ENCODE results near the gene RNASE4. TPM values are rescaled to one million over a fixed set of nuclear protein-coding genes. Genes with fewer than 3 reads are reported as not detected.

The RNASE4 gene
- total RNA-seq, 2 donors from 2014 or later, result 41.8 to 47.5 TPM

DNA sequence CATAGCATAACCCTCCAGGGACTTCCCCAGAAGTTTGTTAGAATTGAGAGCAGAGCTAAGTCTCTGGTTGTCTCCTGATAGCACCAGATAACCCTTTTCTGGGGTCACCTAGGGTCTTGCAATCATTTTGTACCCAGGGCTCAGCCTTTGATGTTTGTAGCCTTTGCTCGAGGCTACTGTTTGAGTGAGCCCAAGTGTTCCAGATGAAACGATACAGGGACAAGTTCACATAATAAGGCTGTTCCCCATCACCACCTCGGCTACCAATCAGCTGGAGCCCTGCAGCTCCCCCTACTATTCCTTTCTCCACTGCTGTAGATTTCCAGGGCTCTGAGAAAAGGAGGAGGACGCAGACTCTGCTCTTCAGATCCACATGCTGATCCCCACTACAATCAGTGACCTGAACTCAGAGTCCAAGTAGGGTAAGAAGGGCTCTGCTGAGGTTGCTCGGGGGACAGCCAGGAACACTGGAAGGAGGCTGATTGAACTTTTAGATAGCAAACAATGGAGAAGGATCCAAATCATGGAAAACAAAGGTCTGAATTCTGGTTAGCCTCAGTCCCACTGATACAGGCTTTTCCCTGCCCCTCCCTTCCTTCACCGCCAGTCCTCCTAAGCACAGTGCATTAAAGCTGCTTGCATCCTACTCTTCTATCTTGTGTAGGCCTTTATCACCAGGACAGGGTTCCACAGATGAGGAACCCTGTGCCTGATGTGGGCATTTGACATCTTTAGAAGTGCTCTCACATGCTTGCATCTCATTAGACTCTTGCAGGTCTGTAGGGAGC, 61.4 kb downstream of the RNASE4 start, which contains the start of gene EDDM3A:
EDDM3A (plus strand) TSS at position 317 of the 788 bp plus-strand sequence. CDS start 1,694 bp downstream, outside the sequence.
- H3K4me1 ChIP-seq, result no peaks in the 10 kb centered on the region
- no peaks in the 10 kb centered on the region for H3K9me3 ChIP-seq
- no peak within 1 kb of the TSS for H3K4me3 ChIP-seq
- no peak for DNase-seq
- no peaks in the 10 kb centered on the region for H3K36me3 ChIP-seq (replicated peaks in 1 of 2; ENCODE audit: insufficient read depth in 1 of 2, low read depth in 2 of 2)
- intact Hi-C loops (cut with DNase I), result no loop called here
- 83 to 85% methylated on average over 6 of the region's 6 CpGs for WGBS, 2 donors
- TF ChIP-seq, protein P1, sequence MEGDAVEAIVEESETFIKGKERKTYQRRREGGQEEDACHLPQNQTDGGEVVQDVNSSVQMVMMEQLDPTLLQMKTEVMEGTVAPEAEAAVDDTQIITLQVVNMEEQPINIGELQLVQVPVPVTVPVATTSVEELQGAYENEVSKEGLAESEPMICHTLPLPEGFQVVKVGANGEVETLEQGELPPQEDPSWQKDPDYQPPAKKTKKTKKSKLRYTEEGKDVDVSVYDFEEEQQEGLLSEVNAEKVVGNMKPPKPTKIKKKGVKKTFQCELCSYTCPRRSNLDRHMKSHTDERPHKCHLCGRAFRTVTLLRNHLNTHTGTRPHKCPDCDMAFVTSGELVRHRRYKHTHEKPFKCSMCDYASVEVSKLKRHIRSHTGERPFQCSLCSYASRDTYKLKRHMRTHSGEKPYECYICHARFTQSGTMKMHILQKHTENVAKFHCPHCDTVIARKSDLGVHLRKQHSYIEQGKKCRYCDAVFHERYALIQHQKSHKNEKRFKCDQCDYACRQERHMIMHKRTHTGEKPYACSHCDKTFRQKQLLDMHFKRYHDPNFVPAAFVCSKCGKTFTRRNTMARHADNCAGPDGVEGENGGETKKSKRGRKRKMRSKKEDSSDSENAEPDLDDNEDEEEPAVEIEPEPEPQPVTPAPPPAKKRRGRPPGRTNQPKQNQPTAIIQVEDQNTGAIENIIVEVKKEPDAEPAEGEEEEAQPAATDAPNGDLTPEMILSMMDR (IDR thresholded peaks at IDR 0.05), result no peak
- TF ChIP-seq POLR2A (IDR thresholded peaks at IDR 0.05), result no peak
- no peaks in the 10 kb centered on the region for H3K27me3 ChIP-seq
- ATAC-seq, result no peak
- H3K27ac ChIP-seq, result no peak within 1 kb of the TSS

DNA sequence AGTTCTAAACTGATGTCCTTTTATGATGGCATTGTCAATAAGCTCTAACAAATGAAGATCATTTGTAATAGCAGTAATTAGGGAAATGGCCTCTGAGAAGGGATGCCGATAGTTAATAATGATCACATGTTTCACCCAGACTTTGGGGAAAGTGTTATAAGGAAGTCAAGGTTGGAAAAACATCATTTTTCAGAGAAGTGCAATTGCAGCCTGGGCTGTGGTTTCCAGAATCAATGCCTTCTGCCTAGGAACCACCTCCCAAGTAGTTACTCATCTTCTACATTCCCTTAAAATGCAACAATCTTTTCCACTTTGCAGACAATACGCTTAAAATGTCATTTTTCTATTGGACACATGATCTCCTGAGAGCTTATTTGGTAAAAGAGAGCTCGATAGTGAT, 62.2 kb downstream of the RNASE4 start:
- Histone ChIP-seq H3K9me3 (no peaks in the 10 kb centered on the region), H3K4me1 (no peaks in the 10 kb centered on the region), H3K27me3 (no peaks in the 10 kb centered on the region), H3K4me3 (no peak overlapping the region), H3K36me3 (replicated peaks in 1 of 2; ENCODE audit: insufficient read depth in 1 of 2, low read depth in 2 of 2) (no peaks in the 10 kb centered on the region), H3K27ac (no peak overlapping the region)
- no peak for ATAC-seq
- whole genome bisulfite sequencing, 2 donors, result 85 to 89% methylated on average over 3 of the region's 3 CpGs
- intact Hi-C loops (cut with DNase I), result no loop called here
- DNase-seq, result no peak
- TF ChIP-seq POLR2A (IDR thresholded peaks at IDR 0.05), result no peak

DNA sequence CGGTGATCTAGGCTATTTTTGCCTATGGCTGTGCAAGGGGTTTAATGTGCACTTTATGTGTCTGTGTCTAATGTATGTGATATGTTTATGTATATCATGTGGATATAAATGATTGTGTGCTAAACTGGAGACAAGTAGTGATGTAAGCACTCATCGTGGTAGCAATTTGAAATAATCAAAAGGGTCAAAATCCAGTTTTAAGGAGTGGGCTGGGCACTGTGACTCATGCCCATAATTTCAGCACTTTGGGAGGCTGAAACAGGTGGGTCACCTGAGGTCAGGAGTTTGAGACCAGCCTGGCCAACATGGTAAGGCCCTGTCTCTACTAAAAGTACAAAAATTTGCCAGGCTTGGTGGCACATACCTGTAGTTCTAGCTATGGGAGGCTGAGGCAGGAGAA, 64.1 kb downstream of the RNASE4 start:
- DNase-seq, result no peak
- TF ChIP-seq, protein P1 (IDR thresholded peaks at IDR 0.05), result no peak
- no peak for TF ChIP-seq POLR2A (IDR thresholded peaks at IDR 0.05)
- 85 to 88% methylated on average over 2 of the region's 2 CpGs for WGBS, 2 donors

DNA sequence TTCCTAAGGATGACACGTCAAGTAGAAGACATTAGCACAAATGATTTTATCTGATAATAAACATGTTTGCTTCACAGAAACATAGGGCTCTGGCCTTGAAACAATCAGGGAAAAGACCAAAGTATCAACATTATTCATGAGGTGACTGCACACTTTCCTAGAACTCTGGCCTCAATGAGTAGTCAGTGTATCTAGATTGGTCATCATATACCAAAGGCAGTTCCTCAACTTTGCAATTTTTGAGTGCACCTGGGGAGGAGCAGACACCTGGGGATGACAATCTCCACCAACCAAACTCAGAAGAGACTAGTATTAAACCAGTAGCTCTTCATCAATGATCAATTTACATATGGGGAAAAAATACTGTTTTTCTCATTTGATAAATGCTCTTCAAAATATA, 65.8 kb downstream of the RNASE4 start:
- peaks cover 0 to 12% (median 0%) of the 10 kb centered on the region in 3 donors for H3K9me3 ChIP-seq
- H3K36me3 ChIP-seq (replicated peaks in 1 of 2; ENCODE audit: insufficient read depth in 1 of 2, low read depth in 2 of 2), result no peaks in the 10 kb centered on the region
- H3K27me3 ChIP-seq, result no peaks in the 10 kb centered on the region
- H3K4me3 ChIP-seq, result no peak overlapping the region
- no peak overlapping the region for H3K27ac ChIP-seq
- intact Hi-C loops (cut with DNase I), result no loop called here
- DNase-seq, result no peak
- peaks cover 10% of the 10 kb centered on the region for H3K4me1 ChIP-seq
- ATAC-seq, result no peak
- TF ChIP-seq, protein P1 (IDR thresholded peaks at IDR 0.05), result no peak
- no peak for TF ChIP-seq POLR2A (IDR thresholded peaks at IDR 0.05)
- WGBS, 2 donors, result 50% methylated on average over 1 of the region's 1 CpG

More for the DNA sequence above, 64.1 kb downstream of the RNASE4 start:
- intact Hi-C loops (cut with DNase I), result no loop called here
- Histone ChIP-seq H3K9me3 (peaks cover 0 to 12% (median 0%) of the 10 kb centered on the region in 3 donors), H3K36me3 (replicated peaks in 1 of 2; ENCODE audit: insufficient read depth in 1 of 2, low read depth in 2 of 2) (no peaks in the 10 kb centered on the region), H3K4me1 (no peaks in the 10 kb centered on the region), H3K27me3 (no peaks in the 10 kb centered on the region), H3K27ac (no peak overlapping the region), H3K4me3 (no peak overlapping the region)
- no peak for ATAC-seq

Small RNAs within 50 kb of the gene (small RNA-seq; reads per million reads assigned to genes)
- not detected for gene RF00019

Other genes starting within 250 kb of the RNASE4 start
- gene KLHL33, start 248.4 kb upstream of the RNASE4 start, total RNA-seq, result under 1 TPM in 1 of 2 donors, not detected in 1; 0.26 TPM
- gene OSGEP, start 229.7 kb upstream of the RNASE4 start, total RNA-seq, result 10 to 100 TPM; 36.1 to 53.4 TPM
- gene APEX1, start 229.3 kb upstream of the RNASE4 start, total RNA-seq, result 100 to 1,000 TPM in 1 of 2 donors, 10 to 100 TPM in 1; 86.7 to 101 TPM
- 10 to 100 TPM; 12.2 to 12.5 TPM for gene PIP4P1, start 223.1 kb upstream of the RNASE4 start, total RNA-seq
- gene PNP, start 215.2 kb upstream of the RNASE4 start, total RNA-seq, result 10 to 100 TPM; 20.4 to 24.9 TPM
- 1 to 10 TPM in 1 of 2 donors, not detected in 1; 4.3 TPM for gene RNASE10, start 179.0 kb upstream of the RNASE4 start, total RNA-seq
- not detected for gene RNASE9, start 123.5 kb upstream of the RNASE4 start, total RNA-seq
- not detected for gene RNASE11, start 96.6 kb upstream of the RNASE4 start, total RNA-seq
- gene RNASE12, start 93.2 kb upstream of the RNASE4 start, total RNA-seq, result not detected
- gene OR6S1, start 42.9 kb upstream of the RNASE4 start, total RNA-seq, result not detected
- 10 to 100 TPM; 24.1 to 28.0 TPM for gene ANG, start 4.2 kb downstream of the RNASE4 start, total RNA-seq
- not detected for gene EDDM3A, start 61.3 kb downstream of the RNASE4 start, total RNA-seq
- gene EDDM3B, start 83.8 kb downstream of the RNASE4 start, total RNA-seq, result not detected
- gene RNASE6, start 96.7 kb downstream of the RNASE4 start, total RNA-seq, result 1 to 10 TPM in 1 of 2 donors, not detected in 1; 9.6 TPM
- gene RNASE1, start 118.3 kb downstream of the RNASE4 start, total RNA-seq, result 100 to 1,000 TPM; 316 to 772 TPM
- not detected for gene RNASE3, start 206.8 kb downstream of the RNASE4 start, total RNA-seq